ENCODE data around the gene ADISSP.

DNA sequence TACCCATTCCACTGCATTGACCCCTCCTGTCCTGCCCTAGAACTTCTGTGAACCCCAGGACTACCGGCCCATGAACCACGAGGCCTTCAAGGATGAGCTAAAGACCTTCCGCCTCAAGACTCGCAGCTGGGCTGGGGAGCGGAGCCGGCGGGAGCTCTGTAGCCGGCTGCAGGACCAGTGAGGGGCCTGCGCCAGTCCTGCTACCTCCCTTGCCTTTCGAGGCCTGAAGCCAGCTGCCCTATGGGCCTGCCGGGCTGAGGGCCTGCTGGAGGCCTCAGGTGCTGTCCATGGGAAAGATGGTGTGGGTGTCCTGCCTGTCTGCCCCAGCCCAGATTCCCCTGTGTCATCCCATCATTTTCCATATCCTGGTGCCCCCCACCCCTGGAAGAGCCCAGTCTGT, 37.2 kb upstream of the ADISSP start:
- TF ChIP-seq GATA2 (IDR thresholded peaks at IDR 0.05; ENCODE audit: low read depth, low read length) (no peak), GATA3 (IDR thresholded peaks at IDR 0.05; ENCODE audit: low read depth, low read length) (no peak)

Measured in SH-SY5Y (cell line).